Calu3 (cell line): Measurements from ENCODE around the gene KRT82. TPM values are rescaled to one million over a fixed set of nuclear protein-coding genes. Genes with fewer than 3 reads are reported as not detected.

Experiments
- BruUV-seq: library from RNA; stranded (reverse); fragments of 400-500 nt; replicated peaks from 2 replicates; lab custom pipeline; 2021; lab: Mats Ljungman, UMichigan
- CTCF ChIA-PET: fragments of 300-600 bp; sonication (Branson Sonifier 250); formaldehyde crosslinking; loops from one replicate; lab custom pipeline; 2022; ENCODE audit warnings: antibody characterized with exemption; lab: Charles Lee
- DNase-seq: peaks from one replicate; pipeline ENCODE4 v3.0.0; 2022
- H3K27ac Mint-ChIP-seq: one replicate; pipeline ENCODE4 v1.8.0; 2022; ENCODE audit warnings: mixed read lengths; ENCODE audit not compliant: unreplicated experiment
- H3K27me3 Mint-ChIP-seq: one replicate; pipeline ENCODE4 v1.8.0; 2022; ENCODE audit warnings: mixed read lengths; ENCODE audit not compliant: unreplicated experiment
- H3K36me3 Mint-ChIP-seq: one replicate; pipeline ENCODE4 v1.8.0; 2022; ENCODE audit warnings: mild to moderate bottlenecking, moderate library complexity, mixed read lengths; ENCODE audit not compliant: insufficient read depth, unreplicated experiment
- H3K4me1 Mint-ChIP-seq: one replicate; pipeline ENCODE4 v1.8.0; 2022; ENCODE audit warnings: mild to moderate bottlenecking, low read depth, mixed read lengths; ENCODE audit not compliant: unreplicated experiment
- H3K4me3 Mint-ChIP-seq: one replicate; pipeline ENCODE4 v1.8.0; 2022; ENCODE audit warnings: mild to moderate bottlenecking, low read depth, moderate library complexity, mixed read lengths; ENCODE audit not compliant: unreplicated experiment
- H3K9me3 Mint-ChIP-seq: one replicate; pipeline ENCODE4 v1.8.0; 2022; ENCODE audit warnings: low read depth, mixed read lengths; ENCODE audit not compliant: unreplicated experiment
- intact Hi-C: fragments of 100-400 bp; cut with micrococcal nuclease; formaldehyde crosslinking; loops from one replicate; pipeline ENCODE4 v1.10.0; 2022; ENCODE audit not compliant: unreplicated experiment
- total RNA-seq: library from RNA; stranded (reverse); gene quantifications from 2 replicates; pipeline ENCODE4 v1.2.3, GENCODE V29; 2022
- TF ChIP-seq, protein P1 (sequence below): fragments of 200-600 bp; IDR thresholded peaks from one replicate; pipeline ENCODE4 v1.8.0; 2022; ENCODE audit warnings: antibody characterized with exemption; ENCODE audit not compliant: unreplicated experiment

KRT82 gene
- total RNA-seq, 1 experiment from 2014 or later: not detected

DNA sequence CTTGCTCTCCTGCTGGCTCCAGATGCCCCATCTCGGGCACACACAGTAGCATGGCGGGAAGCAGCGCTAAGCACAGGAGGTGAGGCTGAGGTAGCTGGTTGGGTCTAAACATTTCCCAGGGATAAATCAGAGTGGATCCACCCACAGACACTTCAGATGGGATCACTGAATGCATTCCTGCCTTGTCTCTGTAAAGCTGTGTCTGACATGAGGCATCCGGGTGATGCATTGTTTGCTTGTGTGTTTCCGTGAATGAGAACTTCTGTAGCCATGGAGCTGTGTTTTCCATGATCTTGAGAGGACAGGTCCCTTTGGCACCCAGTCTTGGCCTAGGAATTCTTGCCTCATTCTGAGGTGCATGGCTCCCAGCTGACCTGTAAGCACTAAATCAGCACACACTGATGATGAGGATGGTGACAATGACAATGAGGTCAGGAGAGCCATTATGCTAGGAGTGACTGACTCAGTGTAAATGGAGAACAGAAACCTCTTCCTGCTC lies 34.7 kb upstream of the KRT82 start:
- no peaks in the 10 kb centered on the region for H3K27me3 Mint-ChIP-seq
- H3K27ac Mint-ChIP-seq: no peak overlapping the region
- no peak overlapping the region for H3K4me3 Mint-ChIP-seq
- no peaks in the 10 kb centered on the region for H3K36me3 Mint-ChIP-seq
- CTCF ChIA-PET: interaction anchor here (1.4 kb wide), 1 partner anchor 14 kb away, joined by 3 read pairs; no protein-coding TSS in a partner anchor
- no peak for DNase-seq
- TF ChIP-seq, protein P1, sequence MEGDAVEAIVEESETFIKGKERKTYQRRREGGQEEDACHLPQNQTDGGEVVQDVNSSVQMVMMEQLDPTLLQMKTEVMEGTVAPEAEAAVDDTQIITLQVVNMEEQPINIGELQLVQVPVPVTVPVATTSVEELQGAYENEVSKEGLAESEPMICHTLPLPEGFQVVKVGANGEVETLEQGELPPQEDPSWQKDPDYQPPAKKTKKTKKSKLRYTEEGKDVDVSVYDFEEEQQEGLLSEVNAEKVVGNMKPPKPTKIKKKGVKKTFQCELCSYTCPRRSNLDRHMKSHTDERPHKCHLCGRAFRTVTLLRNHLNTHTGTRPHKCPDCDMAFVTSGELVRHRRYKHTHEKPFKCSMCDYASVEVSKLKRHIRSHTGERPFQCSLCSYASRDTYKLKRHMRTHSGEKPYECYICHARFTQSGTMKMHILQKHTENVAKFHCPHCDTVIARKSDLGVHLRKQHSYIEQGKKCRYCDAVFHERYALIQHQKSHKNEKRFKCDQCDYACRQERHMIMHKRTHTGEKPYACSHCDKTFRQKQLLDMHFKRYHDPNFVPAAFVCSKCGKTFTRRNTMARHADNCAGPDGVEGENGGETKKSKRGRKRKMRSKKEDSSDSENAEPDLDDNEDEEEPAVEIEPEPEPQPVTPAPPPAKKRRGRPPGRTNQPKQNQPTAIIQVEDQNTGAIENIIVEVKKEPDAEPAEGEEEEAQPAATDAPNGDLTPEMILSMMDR: no peak
- no peaks in the 10 kb centered on the region for H3K9me3 Mint-ChIP-seq
- intact Hi-C loops: loop anchor here (5.0 kb wide), 1 partner anchor 66 kb away; no protein-coding TSS in a partner anchor
- peaks cover 31% of the 10 kb centered on the region for H3K4me1 Mint-ChIP-seq
- no TSS peak for BruUV-seq

DNA sequence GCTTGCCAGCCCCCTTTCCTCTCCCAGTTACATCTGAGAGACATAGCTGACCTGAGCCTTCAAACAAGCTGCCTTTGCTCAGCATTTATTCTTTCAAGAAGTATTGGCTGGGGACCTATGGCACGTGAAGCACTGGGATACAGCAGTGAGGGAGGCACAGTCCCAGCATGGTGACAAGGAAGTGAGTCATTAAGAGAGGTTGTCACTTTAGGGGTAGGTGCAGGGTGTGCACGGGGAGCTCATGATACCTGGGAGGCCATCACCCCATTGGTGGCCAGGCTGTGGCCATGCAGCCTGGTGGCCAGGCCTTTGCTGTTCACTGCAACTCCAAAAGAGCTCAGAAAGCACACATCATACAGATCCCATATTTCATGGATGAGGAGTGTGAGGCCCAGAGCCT lies 33.7 kb upstream of the KRT82 start:
- peaks cover 5% of the 10 kb centered on the region for H3K27me3 Mint-ChIP-seq
- no peak overlapping the region for H3K4me3 Mint-ChIP-seq
- intact Hi-C loops: loop anchor here (5.0 kb wide), 1 partner anchor 67 kb away; no protein-coding TSS in a partner anchor
- no peaks in the 10 kb centered on the region for H3K36me3 Mint-ChIP-seq
- no TSS peak for BruUV-seq
- H3K27ac Mint-ChIP-seq: no peak overlapping the region
- CTCF ChIA-PET: interaction anchor here (0.6 to 1.4 kb wide), 2 partner anchors 13 to 99 kb away, joined by 3 to 5 read pairs; no protein-coding TSS in a partner anchor
- TF ChIP-seq, protein P1: no peak
- no peaks in the 10 kb centered on the region for H3K9me3 Mint-ChIP-seq
- H3K4me1 Mint-ChIP-seq: peaks cover 31% of the 10 kb centered on the region
- no peak for DNase-seq

DNA sequence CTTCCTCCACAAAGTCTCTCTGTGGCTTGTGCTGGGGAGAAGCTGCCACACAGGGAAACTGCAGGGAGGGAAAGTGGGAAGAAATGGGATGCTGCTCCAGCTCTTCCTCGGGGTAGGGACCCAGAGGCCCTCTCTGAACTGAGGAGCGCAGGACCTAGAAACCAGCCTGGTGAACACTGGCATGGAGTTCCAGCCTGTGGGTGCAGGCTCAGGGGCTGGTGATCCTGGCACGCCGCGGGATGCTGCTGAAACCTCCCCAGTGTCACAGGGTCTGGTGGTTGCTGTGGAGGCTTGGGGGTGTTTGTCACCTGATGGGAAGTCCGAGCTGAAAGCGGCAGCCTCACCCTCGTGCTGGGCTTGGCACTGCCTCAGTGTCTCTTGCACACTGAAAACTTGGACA lies 33.3 kb upstream of the KRT82 start:
- no peak overlapping the region for H3K4me3 Mint-ChIP-seq
- CTCF ChIA-PET: interaction anchor here (0.6 kb wide), 1 partner anchor 99 kb away, joined by 5 read pairs; no protein-coding TSS in a partner anchor
- no peaks in the 10 kb centered on the region for H3K36me3 Mint-ChIP-seq
- peaks cover 10% of the 10 kb centered on the region for H3K27me3 Mint-ChIP-seq
- H3K4me1 Mint-ChIP-seq: peaks cover 31% of the 10 kb centered on the region
- no peak overlapping the region for H3K27ac Mint-ChIP-seq
- intact Hi-C loops: no loop called here
- no TSS peak for BruUV-seq
- H3K9me3 Mint-ChIP-seq: no peaks in the 10 kb centered on the region
- DNase-seq: no peak
- TF ChIP-seq, protein P1: no peak

DNA sequence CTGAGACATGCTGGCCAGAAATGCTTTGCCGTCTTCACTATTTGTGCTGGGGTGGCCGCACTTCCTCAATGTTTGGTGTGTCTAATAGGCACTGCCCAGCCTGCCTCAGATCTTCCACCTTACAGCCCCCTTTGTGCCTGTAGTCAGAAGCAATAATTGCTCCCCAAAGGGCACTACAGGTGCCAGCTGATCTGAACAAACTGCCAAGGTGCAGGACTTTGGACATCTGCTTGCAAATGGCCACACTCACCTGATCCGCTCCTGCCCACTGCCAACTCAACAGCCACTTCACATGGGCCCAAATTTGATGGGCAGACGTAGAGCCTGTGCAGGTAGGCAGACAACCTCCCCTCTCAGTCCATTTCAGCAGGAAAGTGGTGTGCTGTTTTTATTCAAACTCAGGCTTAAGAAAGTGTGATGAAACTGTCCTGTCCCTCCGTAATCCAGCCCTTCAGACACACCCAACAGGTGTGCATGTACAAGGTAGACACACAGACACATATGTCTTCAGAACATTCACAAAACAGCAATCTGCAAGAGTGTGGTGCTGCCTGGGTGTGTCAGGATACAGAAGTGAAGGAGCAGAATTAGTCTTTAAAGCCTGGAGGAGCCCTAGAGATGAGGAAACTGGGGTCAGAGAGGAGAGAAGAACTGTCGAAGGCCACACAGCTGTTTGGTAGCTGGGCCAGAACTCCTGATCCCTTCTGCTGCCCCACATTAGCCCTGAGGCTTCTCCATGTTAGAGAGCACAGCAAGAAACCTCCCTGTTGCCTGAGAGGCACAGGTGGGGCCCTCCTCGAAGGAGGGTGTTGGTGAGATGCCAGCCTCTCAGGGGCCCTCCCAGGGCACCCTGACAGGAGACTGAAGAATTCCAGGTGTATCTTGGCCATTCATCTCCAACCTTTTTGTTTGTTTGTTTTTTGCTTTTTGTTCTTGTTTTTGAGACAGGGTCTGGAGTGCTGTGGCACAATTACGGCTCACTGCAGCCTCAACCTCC lies 32.5 kb upstream of the KRT82 start:
- TF ChIP-seq, protein P1: no peak
- Mint-ChIP-seq H3K4me3 (no peak overlapping the region), H3K27ac (no peak overlapping the region), H3K36me3 (no peaks in the 10 kb centered on the region), H3K4me1 (peaks cover 31% of the 10 kb centered on the region), H3K9me3 (no peaks in the 10 kb centered on the region), H3K27me3 (peaks cover 14% of the 10 kb centered on the region)
- no TSS peak for BruUV-seq
- CTCF ChIA-PET: no interaction called here
- intact Hi-C loops: no loop called here
- no peak for DNase-seq
